CD4-positive, alpha-beta T cell treated with Interleukin-4 for 4 hours (primary cell): ENCODE results near the gene KRTAP5-2.

Source experiments
- DNase-seq: peaks from one replicate; pipeline ENCODE4 v3.0.0-alpha.2; 2020

KRTAP5-2 gene

DNA sequence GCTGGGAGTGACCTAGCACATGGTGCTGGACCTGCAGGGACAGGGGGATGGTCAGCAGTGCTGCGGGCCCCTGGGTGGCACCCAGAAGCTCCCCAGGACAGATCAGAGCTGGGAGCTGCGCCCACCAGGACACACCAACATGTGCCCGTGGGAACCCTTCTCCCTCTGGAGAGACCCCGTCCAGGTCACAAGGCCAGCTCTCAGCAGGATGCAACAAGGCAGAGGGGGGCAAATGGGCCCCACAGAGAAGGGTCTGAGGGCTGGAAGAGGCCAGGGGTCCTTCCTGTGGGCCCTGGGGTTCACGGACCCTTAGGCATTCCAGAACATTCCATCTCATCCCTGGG lies 32.2 kb downstream of the KRTAP5-2 start:
- no peak for DNase-seq

DNA sequence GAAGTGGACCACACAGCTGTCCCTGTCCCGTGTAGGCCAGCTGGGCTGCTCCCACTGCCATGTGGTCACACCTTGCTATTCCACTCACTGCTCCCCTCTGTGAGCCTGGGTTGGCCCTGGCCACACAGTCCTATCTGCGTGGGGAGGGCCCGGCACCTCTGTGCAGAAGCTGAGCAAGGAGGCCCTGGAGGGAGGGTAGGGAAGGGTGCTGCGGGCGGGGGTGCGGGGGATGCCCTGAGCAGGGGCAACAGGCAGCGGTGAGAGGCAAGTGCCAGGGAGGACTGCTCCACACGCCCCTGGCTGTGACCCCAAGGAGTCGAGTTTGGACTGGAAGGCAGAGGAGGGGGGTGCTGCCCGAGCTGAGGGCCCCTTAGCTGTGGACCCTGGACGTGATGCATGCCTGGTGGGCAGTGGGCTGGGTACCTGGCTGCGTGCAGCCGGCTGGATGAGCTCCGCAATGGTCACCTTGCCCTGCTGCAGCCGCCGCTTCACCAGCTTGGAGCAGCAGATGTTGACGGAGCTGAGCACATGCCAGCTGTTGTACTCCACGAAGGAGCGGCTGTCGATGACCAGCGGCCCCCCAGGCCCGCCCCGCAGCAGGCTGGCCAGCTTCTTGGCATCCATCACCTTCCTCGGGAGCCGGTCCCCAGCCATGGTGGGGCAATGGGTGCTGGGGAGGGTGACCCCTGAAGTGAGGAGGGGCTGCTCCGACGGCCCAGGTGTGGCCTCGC lies 32.8 kb downstream of the KRTAP5-2 start:
- no peak for DNase-seq

- DNase-seq: no peak
Observed at GRCh38 chr11:1564535-1565172, 33.4 kb downstream of the KRTAP5-2 start.

DNA sequence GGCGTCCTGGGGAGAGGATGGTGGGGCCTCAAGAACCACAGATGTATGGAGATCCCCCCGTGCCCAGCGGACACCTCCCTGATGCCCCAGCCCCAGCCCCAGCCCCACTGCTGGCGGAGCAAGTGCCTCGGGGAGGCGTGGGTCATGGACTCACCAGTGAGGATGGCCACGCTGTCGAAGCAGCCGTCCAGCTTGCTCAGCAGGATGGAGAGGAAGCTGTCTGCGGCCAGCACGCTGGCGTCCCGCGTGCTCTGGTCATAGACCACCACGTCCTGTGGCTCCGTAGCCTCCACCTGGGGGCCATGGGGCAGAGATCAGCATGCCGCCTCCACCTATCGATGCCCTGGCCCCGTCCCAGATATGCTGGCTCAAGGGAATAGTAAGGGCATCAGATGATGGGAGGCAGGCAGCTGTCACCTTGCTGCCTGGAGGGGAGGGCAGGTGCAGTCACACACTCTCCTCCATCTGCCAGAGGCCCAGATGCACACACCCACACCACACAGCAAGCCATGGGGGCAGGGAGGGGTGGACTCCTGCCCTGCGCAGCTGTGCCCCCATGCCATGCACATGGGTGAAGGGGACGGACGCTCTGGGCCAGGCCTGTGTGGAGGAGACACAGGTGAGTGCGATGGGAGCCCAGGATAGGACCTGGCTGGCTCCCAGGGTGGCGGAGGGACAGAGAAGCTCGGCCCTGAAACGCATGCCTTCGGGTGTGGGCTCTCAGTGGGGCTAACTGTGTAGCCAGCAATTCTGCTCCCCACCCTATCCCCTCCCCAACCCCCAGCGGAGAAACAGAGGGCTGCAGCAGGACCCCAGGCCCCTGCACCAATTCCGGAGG lies 34.2 kb downstream of the KRTAP5-2 start:
- DNase-seq: no peak

DNA sequence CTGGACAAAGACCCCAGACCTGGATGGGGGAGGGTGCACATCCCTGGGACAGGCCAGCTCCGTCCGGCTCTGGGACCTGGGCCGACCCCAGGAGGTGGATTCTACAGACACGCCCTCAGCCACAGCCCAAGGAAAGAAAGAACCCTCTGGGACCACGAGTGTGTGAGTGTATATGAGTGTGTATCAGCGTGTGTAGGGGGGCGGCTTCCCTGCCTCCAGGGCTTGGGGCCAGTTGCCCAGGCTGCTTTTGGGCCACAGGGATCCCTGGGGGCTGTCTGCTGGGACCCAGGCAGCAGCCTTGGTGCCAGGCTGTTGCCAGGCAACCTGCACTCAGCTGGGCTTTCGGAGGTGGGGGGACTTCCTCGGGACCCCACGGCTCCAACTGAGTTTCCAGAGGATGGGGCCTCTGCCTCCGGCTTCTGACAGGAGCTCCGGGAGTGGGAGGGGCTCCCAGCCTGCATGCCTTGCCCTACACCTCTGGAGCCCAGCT lies 34.9 kb downstream of the KRTAP5-2 start:
- no peak for DNase-seq

DNA sequence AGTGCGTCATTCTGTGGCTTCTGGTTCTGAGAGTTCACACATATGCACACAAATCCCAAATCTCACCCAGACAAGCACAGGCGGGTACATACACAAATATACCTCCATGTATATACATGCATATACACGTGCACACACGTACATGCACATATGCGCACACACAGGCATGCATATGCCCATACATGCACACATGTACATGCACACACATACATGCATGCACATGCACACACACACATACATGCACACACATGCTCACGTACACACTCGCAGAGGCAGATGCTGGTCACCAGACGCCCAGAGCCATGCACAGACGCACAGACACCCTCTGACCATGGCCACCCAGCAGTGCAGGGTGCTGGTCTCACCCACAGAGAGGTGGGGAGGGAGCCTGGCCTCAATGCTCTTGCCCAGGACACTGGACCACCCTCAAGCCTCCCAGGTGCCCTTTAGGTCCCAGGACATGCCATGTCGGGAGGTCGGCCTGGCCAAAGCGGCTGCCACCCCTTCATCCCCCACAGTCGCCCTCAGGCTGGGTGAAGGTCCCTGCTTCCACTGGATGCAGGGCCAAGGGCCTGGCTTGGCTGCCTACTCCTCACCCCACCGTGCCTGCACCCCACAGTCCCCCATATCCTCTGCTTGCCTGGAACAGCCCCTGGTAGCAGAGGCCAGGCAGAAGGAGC lies 35.5 kb downstream of the KRTAP5-2 start:
- no peak for DNase-seq

DNA sequence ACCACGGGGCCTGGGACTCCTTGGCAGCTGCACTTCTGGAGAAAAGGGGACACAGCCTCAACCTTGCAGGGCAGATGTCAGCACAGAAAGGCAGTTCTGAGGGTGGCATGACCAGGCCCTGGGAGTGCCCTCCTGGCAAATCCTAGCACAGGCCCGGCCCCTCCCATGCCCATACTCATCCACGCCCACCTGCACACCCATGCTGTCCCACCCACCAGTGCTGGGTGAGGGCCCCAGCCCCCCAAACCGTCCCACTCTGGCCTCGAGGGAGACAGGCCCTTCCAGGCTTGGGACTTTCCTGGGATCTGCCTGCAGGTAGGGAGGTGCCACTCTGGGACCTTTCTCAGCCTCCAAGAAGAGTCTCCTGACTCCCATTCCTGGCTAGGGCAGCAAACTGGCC lies 36.1 kb downstream of the KRTAP5-2 start:
- DNase-seq: no peak

- no peak for DNase-seq
Observed at GRCh38 chr11:1561266-1561665, 36.8 kb downstream of the KRTAP5-2 start.

DNA sequence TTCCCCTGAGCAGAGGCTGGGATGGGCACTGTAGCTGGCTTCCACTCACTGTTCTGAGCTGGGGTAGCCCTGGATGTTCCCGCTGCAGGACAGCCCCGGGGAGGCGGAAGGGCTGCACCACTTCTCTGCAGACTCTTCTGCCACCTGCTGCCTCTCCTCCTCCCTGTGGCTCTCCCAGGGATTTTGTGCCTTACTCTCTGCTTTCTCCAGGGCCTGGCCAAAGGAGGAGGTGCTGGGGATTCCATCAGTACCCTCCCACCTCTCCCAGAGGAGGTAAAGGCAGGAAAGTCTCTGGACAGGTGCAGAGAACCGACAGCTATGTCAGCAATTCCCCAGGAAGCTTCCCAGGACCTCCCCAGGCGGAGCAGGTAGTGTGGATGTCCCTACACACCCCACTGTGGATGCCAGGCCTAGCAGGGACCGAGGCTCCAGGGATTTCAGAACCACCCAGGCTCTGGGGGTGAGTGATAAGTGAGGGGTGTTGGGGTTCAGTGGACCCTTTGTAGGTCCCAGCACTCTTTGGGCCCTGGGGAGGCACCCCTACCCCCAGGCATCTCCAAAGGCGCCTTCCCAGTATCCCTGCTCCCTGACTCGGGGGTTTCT lies 37.3 kb downstream of the KRTAP5-2 start:
- no peak for DNase-seq

- no peak for DNase-seq
Observed at GRCh38 chr11:1560002-1560648, 38.0 kb downstream of the KRTAP5-2 start.

GRCh38 chr11:1559111-1559951 lies 38.8 kb downstream of the KRTAP5-2 start:
- no peak for DNase-seq

GRCh38 chr11:1558775-1559110 lies 39.4 kb downstream of the KRTAP5-2 start:
- DNase-seq: no peak

- no peak for DNase-seq
Observed at GRCh38 chr11:1557904-1558774, 40.0 kb downstream of the KRTAP5-2 start.

DNA sequence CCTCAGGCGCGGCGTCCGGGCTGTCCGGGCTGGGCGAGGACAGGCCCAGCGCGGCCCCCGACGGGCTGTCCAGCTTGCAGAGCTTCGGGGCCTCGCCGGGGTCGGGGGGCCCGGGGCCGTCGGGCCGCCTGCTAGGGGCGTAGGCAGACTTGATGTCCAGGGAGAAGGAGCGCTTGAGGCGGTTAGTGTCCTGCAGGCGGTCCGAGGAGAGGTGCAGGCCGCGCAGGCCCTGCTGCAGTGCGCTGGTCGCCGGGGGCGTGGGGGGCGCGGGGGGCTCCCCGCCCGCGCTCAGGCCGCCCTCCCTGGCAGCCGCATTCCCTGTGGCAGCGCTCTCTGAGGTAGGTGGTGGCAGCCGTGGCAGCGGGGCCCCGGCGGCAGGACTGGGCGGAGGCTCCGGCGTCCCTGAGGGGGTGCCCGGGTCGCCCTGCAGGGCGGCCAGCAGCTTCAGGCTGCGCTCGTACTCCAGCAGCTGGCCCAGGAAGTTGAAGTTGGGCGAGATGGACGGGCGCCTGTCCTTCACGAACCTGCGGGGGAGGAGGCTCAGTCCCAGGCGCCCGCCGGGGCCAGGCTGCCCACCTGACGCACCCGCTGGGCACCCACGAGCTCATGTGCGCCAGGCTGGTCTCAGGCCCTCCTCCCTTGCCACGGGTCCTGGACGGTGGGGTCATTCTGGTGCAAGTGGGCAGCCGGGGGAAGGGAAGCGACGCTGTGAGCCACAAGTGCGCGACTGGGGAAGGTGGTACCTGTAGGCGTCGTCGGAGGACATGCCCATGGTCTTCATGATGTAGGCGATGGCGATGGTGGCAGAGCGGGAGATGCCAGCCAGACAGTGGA lies 40.8 kb downstream of the KRTAP5-2 start:
- DNase-seq: no peak

GRCh38 chr11:1556278-1556902 lies 41.7 kb downstream of the KRTAP5-2 start:
- DNase-seq: no peak

DNA sequence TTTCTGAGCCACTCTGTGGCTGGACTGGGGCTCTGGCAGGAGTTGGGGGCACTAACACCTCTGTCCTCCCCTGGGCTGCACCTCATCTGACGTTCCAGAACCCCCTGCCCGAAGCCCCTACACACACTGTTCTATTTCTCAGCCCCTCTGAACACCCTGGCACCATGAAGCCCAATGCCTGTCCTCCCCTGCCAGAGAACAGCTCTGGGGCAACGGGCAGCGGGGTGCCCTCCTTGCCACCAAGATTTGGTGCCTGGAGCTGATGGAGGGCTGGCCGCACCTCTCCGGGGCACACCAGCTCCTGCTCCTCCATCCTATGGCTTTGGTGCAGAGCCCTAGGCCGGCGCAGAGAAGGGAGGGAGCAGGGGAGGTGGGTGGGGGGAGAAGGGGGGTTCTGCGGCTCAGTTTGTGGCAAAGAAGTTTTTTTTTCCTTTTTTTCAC lies 42.4 kb downstream of the KRTAP5-2 start:
- DNase-seq: no peak

- DNase-seq: no peak
Observed at GRCh38 chr11:1554981-1555712, 42.9 kb downstream of the KRTAP5-2 start.
